Subcutaneous adipose tissue (tissue), 4 donors: ENCODE data around the gene ARID1B. TPM values are rescaled to one million over a fixed set of nuclear protein-coding genes. Genes with fewer than 3 reads are reported as not detected.

Experiments used
- total RNA-seq, 4 donors: library from RNA; depleted of rRNA; stranded (reverse); fragments of >200 nt; gene quantifications; one replicate each; pipeline ENCODE4 v1.1.0, GENCODE V29; 2016
- TF ChIP-seq, protein P1 (sequence below): fragments of 450-650 bp; IDR thresholded peaks from one replicate; pipeline ENCODE4 v1.5.1; 2016; ENCODE audit warnings: low read depth, mild to moderate bottlenecking, control low read depth, antibody characterized with exemption, moderate library complexity

ARID1B gene
- total RNA-seq, 4 donors from 2014 or later, result 93.8 to 137 (median 104) TPM

DNA sequence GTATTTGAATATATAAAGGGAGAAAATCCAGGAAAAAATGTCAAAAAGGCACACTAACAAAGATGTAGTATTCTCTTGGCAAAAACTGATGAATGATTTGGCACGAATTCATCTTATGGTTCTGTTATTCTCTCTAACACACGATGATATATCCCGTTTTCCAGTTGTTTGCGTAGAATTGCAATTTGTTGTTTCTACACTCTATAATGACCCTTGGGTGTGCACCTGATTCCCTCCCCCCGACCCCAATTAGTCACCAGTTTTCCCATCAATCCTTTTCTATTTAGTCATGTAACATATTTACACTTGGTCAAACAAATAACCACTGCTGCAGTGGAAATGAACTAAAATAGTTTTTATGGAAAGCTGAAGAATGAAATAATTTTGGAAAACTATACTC lies 1.5 kb upstream of the ARID1B start:
- TF ChIP-seq, protein P1, sequence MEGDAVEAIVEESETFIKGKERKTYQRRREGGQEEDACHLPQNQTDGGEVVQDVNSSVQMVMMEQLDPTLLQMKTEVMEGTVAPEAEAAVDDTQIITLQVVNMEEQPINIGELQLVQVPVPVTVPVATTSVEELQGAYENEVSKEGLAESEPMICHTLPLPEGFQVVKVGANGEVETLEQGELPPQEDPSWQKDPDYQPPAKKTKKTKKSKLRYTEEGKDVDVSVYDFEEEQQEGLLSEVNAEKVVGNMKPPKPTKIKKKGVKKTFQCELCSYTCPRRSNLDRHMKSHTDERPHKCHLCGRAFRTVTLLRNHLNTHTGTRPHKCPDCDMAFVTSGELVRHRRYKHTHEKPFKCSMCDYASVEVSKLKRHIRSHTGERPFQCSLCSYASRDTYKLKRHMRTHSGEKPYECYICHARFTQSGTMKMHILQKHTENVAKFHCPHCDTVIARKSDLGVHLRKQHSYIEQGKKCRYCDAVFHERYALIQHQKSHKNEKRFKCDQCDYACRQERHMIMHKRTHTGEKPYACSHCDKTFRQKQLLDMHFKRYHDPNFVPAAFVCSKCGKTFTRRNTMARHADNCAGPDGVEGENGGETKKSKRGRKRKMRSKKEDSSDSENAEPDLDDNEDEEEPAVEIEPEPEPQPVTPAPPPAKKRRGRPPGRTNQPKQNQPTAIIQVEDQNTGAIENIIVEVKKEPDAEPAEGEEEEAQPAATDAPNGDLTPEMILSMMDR, result no peak

DNA sequence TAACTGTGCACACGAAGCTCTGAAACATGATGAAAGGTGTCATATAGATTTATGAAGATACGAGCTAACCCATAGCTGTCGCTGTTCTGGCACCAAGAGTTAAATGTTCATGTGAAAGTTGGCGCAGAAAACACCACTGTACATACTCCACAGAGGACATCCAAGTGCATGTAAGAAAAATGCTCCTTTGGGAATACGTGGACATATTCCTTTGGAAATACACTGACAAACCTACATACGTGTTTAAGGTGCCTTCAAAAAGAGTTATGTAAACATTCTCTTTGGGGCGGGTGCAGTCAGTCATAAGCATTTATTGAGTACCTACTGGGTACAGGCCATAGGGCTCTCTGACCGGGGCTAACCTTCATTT lies 723 bp upstream of the ARID1B start:
- TF ChIP-seq, protein P1, result no peak

GRCh38 chr6:156777577-156778453 lies 637 bp downstream of the ARID1B start:
- TF ChIP-seq, protein P1, result no peak

DNA sequence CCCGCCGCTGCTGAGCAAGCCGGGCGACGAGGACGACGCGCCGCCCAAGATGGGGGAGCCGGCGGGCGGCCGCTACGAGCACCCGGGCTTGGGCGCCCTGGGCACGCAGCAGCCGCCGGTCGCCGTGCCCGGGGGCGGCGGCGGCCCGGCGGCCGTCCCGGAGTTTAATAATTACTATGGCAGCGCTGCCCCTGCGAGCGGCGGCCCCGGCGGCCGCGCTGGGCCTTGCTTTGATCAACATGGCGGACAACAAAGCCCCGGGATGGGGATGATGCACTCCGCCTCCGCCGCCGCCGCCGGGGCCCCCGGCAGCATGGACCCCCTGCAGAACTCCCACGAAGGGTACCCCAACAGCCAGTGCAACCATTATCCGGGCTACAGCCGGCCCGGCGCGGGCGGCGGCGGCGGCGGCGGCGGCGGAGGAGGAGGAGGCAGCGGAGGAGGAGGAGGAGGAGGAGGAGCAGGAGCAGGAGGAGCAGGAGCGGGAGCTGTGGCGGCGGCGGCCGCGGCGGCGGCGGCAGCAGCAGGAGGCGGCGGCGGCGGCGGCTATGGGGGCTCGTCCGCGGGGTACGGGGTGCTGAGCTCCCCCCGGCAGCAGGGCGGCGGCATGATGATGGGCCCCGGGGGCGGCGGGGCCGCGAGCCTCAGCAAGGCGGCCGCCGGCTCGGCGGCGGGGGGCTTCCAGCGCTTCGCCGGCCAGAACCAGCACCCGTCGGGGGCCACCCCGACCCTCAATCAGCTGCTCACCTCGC lies 1.5 kb downstream of the ARID1B start:
- TF ChIP-seq, protein P1, result no peak

- TF ChIP-seq, protein P1, result no peak
Measured at GRCh38 chr6:156779206-156780094, 2.3 kb downstream of the ARID1B start.

- TF ChIP-seq, protein P1, result no peak
Measured at GRCh38 chr6:156780102-156780641, 3.0 kb downstream of the ARID1B start.
